ENCODE data around the gene DAND5.
A peak's percentile ranks its signal among the peaks of the same experiment; 100 is the strongest.
"Not testable (repeated sequence)": the region's sequence is repeated elsewhere in the genome, so short reads cannot be mapped to it uniquely, and the experiment has no call there.

The DAND5 gene

GRCh38 chr19:12965812-12966135, 3.6 kb upstream of the DAND5 start:
- no peak for DNase-seq (ENCODE audit: low read depth in 2 of 2)

GRCh38 chr19:12967907-12968306, 1.5 kb upstream of the DAND5 start:
- DNase-seq (ENCODE audit: low read depth in 2 of 2) = no peak

GRCh38 chr19:12970070-12970820, 869 bp downstream of the DAND5 start:
- no peak for DNase-seq (ENCODE audit: low read depth in 2 of 2)

- DNase-seq (ENCODE audit: low read depth in 2 of 2) = no peak
Measured at GRCh38 chr19:12973236-12973635, 3.9 kb downstream of the DAND5 start.

GRCh38 chr19:12974301-12975220, 5.2 kb downstream of the DAND5 start:
- DNase-seq (ENCODE audit: low read depth in 2 of 2) = no peak

GRCh38 chr19:12975221-12975741, 5.9 kb downstream of the DAND5 start:
- no peak for DNase-seq (ENCODE audit: low read depth in 2 of 2)

- DNase-seq (ENCODE audit: low read depth in 2 of 2) = not testable (repeated sequence)
Measured at GRCh38 chr19:12976109-12976508, 6.7 kb downstream of the DAND5 start.

- no peak for DNase-seq (ENCODE audit: low read depth in 2 of 2)
Measured at GRCh38 chr19:12979974-12980373, 10.6 kb downstream of the DAND5 start.

GRCh38 chr19:12982648-12983047, 13.3 kb downstream of the DAND5 start:
- DNase-seq (ENCODE audit: low read depth in 2 of 2) = no peak

GRCh38 chr19:12983091-12983490, 13.7 kb downstream of the DAND5 start:
- DNase-seq (ENCODE audit: low read depth in 2 of 2) = no peak

- DNase-seq (ENCODE audit: low read depth in 2 of 2) = peak; percentile 78 to 80
Measured at GRCh38 chr19:12983542-12984142, 14.3 kb downstream of the DAND5 start.

- DNase-seq (ENCODE audit: low read depth in 2 of 2) = no peak
Measured at GRCh38 chr19:12984143-12984627, 14.8 kb downstream of the DAND5 start.

GRCh38 chr19:12984683-12985048, 15.3 kb downstream of the DAND5 start:
- no peak for DNase-seq (ENCODE audit: low read depth in 2 of 2)

GRCh38 chr19:12985049-12985776, 15.8 kb downstream of the DAND5 start:
- DNase-seq (ENCODE audit: low read depth in 2 of 2) = no peak

- DNase-seq (ENCODE audit: low read depth in 2 of 2) = no peak
Measured at GRCh38 chr19:12986726-12987125, 17.4 kb downstream of the DAND5 start.

GRCh38 chr19:12987190-12987589, 17.8 kb downstream of the DAND5 start:
- DNase-seq (ENCODE audit: low read depth in 2 of 2) = no peak

- no peak for DNase-seq (ENCODE audit: low read depth in 2 of 2)
Measured at GRCh38 chr19:12987781-12988180, 18.4 kb downstream of the DAND5 start.

- no peak for DNase-seq (ENCODE audit: low read depth in 2 of 2)
Measured at GRCh38 chr19:12990431-12990830, 21.1 kb downstream of the DAND5 start.

GRCh38 chr19:12990853-12991252, 21.5 kb downstream of the DAND5 start:
- DNase-seq (ENCODE audit: low read depth in 2 of 2) = no peak

- no peak for DNase-seq (ENCODE audit: low read depth in 2 of 2)
Measured at GRCh38 chr19:12991296-12991695, 21.9 kb downstream of the DAND5 start.

GRCh38 chr19:12992729-12993128, 23.4 kb downstream of the DAND5 start:
- no peak for DNase-seq (ENCODE audit: low read depth in 2 of 2)

- no peak for DNase-seq (ENCODE audit: low read depth in 2 of 2)
Measured at GRCh38 chr19:12993562-12993961, 24.2 kb downstream of the DAND5 start.

Measured in stimulated activated CD4-positive, alpha-beta T cell treated with anti-CD3 and anti-CD28 coated beads, Interleukin-1b, Interleukin-23, amount 100 ng/mL, for 4 hours (primary cell).